ENCODE data around the gene NTRK3.

DNA sequence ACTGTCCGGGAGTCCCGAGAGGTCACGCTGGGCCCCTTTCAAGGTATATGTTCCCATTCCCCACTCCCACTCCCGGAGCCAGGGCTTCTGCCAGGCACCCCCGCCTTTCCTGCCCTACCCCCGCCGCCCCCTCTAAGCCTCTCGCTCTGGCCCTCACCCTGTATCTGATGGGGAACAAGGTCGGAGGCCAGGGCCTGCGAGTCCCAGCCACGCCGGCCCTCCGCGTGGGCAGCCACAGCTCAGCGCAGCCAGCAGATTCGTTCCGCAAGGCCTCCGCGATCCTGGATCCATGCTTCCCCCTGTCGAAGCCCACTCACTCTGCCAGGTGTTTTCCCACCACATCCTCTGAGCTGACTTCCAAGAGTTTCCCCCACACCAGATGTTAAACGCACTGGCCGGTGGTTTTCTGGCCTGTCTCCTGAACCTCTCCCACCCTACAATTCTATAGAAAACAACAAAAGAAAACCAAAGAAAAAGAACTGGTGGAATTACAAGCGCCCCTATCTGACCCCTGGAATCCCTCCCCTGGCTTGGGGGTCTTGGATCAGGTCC, 303.7 kb downstream of the NTRK3 start:
- TF ChIP-seq CTCF (IDR thresholded peaks at IDR 0.05) (no peak), POLR2A (IDR thresholded peaks at IDR 0.05) (no peak)
